Kidney glomerular epithelial cell (primary cell): ENCODE results near the gene LRRC57.
"Not testable (repeated sequence)": the region's sequence is repeated elsewhere in the genome, so short reads cannot be mapped to it uniquely, and the experiment has no call there.

Experiments used
- DNase-seq: peaks from one replicate; lab custom pipeline; 2025; lab: John Stamatoyannopoulos, UW

LRRC57 gene

DNA sequence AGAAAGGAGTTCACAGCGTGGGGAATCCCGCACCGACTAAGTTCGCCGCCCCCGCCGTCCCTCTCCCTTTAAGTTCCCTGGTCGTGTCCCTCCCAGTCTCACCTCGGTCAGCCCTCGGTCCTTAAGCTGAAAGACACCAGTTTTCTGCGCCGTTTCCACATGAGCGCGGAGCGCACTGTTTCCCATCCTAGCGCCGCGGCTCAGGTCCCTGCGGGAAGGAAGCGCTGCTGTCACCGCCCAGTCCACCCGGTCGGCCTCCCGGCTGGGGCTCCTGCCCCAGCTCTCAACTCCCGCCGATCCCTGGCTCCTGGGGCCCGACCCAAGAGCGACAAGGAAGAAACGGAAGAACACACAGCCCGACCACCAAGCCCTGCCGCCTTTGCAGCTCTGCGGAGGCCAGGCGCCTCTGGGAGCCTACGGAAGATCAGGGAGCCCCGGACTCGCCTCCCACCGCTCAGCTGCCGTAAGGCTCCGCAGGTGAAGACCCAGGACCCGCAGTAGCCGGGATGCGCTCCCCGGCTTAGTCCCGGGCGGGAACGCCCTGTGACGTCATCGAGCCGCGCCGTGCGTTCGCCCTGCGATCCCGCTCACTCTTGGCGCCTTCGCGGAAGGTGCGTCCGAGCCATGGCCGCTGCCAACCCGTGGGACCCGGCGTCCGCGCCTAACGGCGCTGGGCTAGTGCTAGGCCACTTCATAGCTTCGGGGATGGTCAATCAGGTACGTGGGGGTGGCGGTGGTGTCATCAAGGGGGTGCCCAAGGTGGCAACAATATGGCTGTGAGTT lies at the start of gene LRRC57, which contains the start of gene HAUS2:
Gene LRRC57, minus strand, starts transcription at position 545 of the 783 bp plus-strand sequence. Its CDS starts 359 bp downstream, at position 186.
Gene HAUS2, plus strand, starts transcription at position 590 of the 783 bp plus-strand sequence. Its CDS starts 35 bp downstream, at position 625.
- peak; percentile 74 for DNase-seq

GRCh38 chr15:42595626-42596240 lies 47.1 kb upstream of the LRRC57 start:
- DNase-seq: no peak

- no peak for DNase-seq
Observed at GRCh38 chr15:42594095-42594494, 45.5 kb upstream of the LRRC57 start.

- DNase-seq: no peak
Observed at GRCh38 chr15:42593143-42593542, 44.5 kb upstream of the LRRC57 start.

DNA sequence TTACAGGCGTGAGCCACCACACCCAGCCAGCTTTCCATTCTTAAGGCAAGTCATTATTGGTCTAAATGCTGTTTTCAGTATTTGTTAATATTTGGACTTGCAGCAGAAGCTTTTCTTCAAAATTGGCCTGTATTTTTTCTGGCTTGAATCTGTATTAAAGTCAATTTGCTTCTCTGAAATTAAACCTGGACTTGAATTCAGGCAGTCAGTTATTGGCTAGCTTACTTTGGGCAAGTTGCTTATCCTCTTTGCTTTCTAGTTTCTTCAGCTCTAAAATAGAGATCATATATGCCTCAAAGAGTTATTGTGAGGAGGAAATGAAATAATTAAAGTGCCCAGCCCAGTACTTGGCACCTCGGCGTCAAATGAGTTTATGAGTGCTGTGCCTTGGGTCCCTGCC lies 44.1 kb upstream of the LRRC57 start:
- DNase-seq: no peak

GRCh38 chr15:42591238-42591934 lies 42.8 kb upstream of the LRRC57 start:
- no peak for DNase-seq

DNA sequence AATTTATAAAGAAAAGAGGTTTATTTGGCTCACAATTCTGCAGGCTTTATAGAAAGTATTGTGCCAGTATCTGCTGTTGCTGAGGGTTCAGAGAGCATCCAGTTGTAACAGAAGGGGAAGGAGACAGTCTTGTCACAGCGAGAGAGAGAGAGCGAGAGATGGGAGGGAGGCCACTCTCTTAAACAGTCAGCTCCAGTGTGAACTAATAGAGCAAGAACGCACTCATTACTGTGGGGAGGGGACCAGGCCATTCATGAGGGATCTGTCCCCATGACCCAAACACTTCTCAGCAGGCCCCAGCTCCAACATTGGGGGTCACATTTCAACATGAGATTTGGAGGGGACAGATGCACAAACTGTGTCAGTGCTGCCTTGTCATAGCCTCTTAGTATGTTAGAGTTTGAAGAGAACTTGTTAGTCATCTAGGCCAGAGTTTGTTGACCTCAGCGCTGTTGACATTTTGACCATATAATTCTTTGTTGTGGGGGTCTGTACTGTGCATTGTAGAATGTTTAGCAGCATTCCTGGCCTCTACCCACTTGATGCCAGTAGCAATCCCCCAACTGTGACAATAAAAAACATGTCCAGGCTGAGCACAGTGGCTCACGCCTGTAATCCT lies 42.1 kb upstream of the LRRC57 start:
- no peak for DNase-seq

DNA sequence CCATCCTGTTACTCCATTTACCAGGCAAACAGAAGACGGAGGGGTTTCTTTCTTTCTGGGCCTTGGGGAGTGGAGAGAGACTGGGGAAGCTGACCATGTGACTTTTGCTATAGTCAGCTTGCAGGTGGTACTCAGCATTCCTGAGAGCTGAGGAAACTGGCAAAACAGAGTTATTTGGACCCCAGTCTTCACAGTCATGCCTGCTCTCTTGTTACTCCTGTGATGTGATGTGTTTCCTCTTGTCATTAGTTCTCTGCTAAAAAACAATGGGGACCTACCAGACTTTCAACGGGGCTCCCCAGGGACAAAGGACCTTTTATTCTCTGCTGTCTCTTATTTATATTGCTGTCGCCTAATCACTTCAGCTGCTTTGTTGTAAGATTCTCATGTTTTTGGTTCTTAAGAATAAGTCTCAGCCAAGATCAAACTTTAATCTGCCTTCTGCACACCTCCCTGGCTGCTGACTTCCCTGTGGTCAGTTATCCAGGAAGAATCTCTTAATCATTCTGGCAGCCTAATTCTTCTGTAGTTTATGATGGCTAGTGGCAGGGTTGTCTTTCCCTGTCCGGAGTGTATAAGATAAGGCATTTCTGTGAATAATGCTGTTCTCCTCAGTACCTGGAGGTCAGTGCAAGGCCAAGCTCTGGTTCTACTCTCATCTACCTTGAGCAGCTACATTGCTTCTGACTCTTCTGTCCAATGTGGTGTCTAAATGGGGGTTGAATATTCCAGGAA lies 35.6 kb upstream of the LRRC57 start:
- DNase-seq: no peak

GRCh38 chr15:42582569-42583375 lies 34.2 kb upstream of the LRRC57 start:
- no peak for DNase-seq

- DNase-seq: peak; percentile 35
Observed at GRCh38 chr15:42581272-42581730, 32.7 kb upstream of the LRRC57 start.

GRCh38 chr15:42578984-42579537 lies 30.5 kb upstream of the LRRC57 start:
- DNase-seq: no peak

DNA sequence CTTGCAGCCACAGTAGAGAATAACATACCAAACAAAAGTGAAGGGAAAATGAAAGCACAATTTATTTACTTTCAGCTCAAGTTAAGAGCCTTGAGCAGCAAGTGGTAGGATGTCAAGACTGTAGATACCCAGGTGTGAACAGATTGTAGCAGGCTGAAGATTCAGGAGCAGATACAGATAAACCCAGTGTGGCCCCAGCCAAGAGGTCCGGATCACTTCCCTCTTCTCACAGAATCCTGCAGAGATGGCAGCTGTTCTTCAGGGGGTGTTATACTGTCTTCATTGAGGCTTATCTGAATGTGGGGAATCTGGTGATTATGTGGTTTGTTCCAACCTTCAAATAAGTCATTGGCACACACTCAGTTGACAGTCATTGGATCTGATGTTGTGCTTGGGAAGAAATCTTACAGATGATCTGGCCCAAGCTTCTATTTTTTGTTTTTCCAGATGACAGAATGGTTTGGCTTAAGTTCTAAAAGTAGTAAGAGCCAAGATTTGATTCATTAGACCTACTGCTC lies 29.0 kb upstream of the LRRC57 start:
- no peak for DNase-seq

DNA sequence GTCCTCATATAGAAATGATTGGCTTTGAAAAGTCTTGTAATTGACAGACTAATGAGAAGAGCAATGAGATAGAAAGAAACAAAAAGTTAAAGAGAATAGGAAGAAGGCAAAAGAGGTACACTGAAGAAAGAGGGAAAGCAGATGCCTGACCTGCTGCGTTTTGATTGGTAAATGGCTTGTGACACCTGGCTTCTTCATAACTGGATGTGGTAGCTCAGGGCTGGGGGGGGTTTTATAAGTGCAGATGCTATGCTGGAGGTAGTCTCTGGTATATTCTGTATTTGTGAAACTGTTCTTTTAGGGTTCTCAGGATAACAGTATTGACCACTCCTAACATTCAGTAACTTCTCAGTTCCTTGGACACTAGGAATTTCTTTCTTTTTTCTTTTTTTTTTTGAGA lies 28.2 kb upstream of the LRRC57 start:
- no peak for DNase-seq

DNA sequence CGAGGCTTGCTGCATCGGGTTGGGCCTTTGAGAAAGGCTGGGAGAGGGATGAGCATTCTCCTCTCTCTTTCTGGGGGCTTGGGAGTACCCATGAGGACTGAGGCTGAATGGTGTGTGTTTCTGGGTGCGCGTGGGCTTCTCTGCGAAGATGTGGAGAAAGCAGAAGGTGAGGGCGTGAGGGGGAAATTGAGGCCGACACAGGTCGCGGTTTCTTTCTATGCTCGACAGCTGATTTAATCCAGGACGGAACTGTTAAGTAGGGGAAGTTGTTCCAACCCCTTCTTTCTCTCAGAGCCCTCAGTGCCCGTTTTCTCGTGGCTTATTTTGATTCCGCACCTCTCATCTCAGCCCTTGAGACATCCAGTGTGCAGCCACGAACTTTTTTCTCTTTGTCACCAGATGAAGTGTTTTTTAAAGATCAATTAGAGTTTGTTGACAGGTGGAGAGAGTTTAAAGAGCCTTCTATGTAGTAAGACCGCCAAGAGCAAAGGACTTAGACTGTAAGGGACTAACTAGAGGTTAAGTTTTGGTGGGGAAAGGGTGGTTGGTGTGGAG lies 27.5 kb upstream of the LRRC57 start:
- DNase-seq: no peak

- peak; percentile 97 for DNase-seq
Observed at GRCh38 chr15:42575188-42576039, 26.8 kb upstream of the LRRC57 start, which contains the start of gene STARD9. STARD9 (plus strand) TSS chr15:42575606; CDS start chr15:42575716, 110 bp downstream.

DNA sequence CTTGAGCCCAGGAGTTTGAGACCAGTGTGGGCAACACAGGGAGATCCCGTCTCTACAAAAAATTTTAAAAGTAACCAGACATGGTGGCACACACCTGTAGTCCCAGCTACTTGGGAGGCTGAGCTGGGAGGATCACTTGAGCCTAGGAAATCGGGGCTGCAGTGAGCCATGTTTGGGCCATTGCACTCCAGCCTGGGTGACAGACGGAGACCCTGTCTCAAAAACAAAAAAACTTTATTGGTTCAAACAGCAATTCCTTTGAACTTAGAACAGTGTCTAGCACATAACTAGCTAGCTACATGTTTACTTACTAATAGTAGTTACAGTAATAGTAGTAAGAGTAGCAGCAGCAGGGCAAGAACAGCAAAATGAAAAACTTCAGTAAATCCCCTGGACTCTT lies 10.1 kb upstream of the LRRC57 start:
- DNase-seq: no peak

- not testable (repeated sequence) for DNase-seq
Observed at GRCh38 chr15:42556550-42557207, 8.1 kb upstream of the LRRC57 start.

GRCh38 chr15:42553554-42553953 lies 5.0 kb upstream of the LRRC57 start:
- no peak for DNase-seq
